Loucy (cell line): ENCODE data around the gene TPSD1.

Source experiments
- H2AFZ ChIP-seq: fragments of 200-600 bp; sonication (generic); 2 replicates; pipeline ENCODE4 v1.6.0; 2016; ENCODE audit warnings: antibody characterized with exemption, mild to moderate bottlenecking, low read length, moderate library complexity
- H3F3A ChIP-seq: fragments of 200-600 bp; 2 replicates; pipeline ENCODE4 v1.6.0; 2016; ENCODE audit warnings: antibody characterized with exemption, low read depth, mild to moderate bottlenecking
- H3K27me3 ChIP-seq: fragments of 200-600 bp; sonication (generic); 2 replicates; pipeline ENCODE4 v1.6.1; 2014; ENCODE audit warnings: low read length, mild to moderate bottlenecking; ENCODE audit not compliant: insufficient read depth, poor library complexity, severe bottlenecking
- H3K36me3 ChIP-seq: fragments of 200-600 bp; sonication (generic); 2 replicates; pipeline ENCODE4 v1.6.1; 2016; ENCODE audit warnings: low read length; ENCODE audit not compliant: insufficient read depth
- H3K4me1 ChIP-seq: fragments of 200-600 bp; sonication (generic); 2 replicates; pipeline ENCODE4 v1.5.1; 2014; ENCODE audit warnings: low read length, mild to moderate bottlenecking; ENCODE audit not compliant: insufficient read depth, poor library complexity, severe bottlenecking
- H3K4me2 ChIP-seq: fragments of 200-600 bp; sonication (generic); 2 replicates; pipeline ENCODE4 v1.6.0; 2014; ENCODE audit warnings: antibody characterized with exemption, low read length, low read depth, mild to moderate bottlenecking; ENCODE audit not compliant: poor library complexity, severe bottlenecking
- H3K4me3 ChIP-seq: fragments of 200-600 bp; sonication (generic); 2 replicates; pipeline ENCODE4 v1.5.1; 2014; ENCODE audit warnings: low read length, mild to moderate bottlenecking, mixed read lengths; ENCODE audit not compliant: poor library complexity, severe bottlenecking
- H3K79me2 ChIP-seq: fragments of 200-600 bp; sonication (generic); 2 replicates; pipeline ENCODE4 v1.6.1; 2014; ENCODE audit warnings: low read length; ENCODE audit not compliant: insufficient read depth
- H3K9ac ChIP-seq: fragments of 200-600 bp; sonication (generic); 2 replicates; pipeline ENCODE4 v1.6.0; 2014; ENCODE audit warnings: mild to moderate bottlenecking, low read depth, low read length, moderate library complexity; ENCODE audit not compliant: poor library complexity, severe bottlenecking
- H3K9me2 ChIP-seq: fragments of 200-600 bp; sonication (generic); replicated peaks from 2 replicates; pipeline ENCODE4 v1.6.1; 2016; ENCODE audit warnings: low read depth, low read length, mixed read lengths
- H3K9me3 ChIP-seq: fragments of 200-600 bp; sonication (generic); 2 replicates; pipeline ENCODE4 v1.6.1; 2014; ENCODE audit warnings: mild to moderate bottlenecking, antibody characterized with exemption, low read length, low read depth; ENCODE audit not compliant: insufficient read depth
- H4K20me1 ChIP-seq: fragments of 200-600 bp; sonication (generic); 2 replicates; pipeline ENCODE4 v1.6.0; 2014; ENCODE audit warnings: antibody characterized with exemption, low read length, mild to moderate bottlenecking; ENCODE audit not compliant: insufficient read depth, poor library complexity, severe bottlenecking
- CTCF ChIP-seq: fragments of 200-600 bp; sonication (generic); conservative IDR thresholded peaks from 2 replicates; pipeline ENCODE4 v1.5.1; 2014; ENCODE audit warnings: mild to moderate bottlenecking, antibody characterized with exemption, low read length
- EZH2phosphoT487 ChIP-seq: fragments of 200-600 bp; IDR thresholded peaks from 2 replicates; pipeline ENCODE4 v1.6.1; 2018; ENCODE audit warnings: antibody characterized with exemption, mild to moderate bottlenecking, moderate library complexity, borderline replicate concordance

Gene TPSD1

GRCh38 chr16:1281517-1281916 lies 25.6 kb downstream of the TPSD1 start:
- no peak overlapping the region for H2AFZ ChIP-seq
- H3K36me3 ChIP-seq: no peaks in the 10 kb centered on the region
- no peaks in the 10 kb centered on the region for H3K27me3 ChIP-seq
- no peak overlapping the region for H3K4me2 ChIP-seq
- no peak overlapping the region for H3K9ac ChIP-seq
- no peak overlapping the region for H3K4me3 ChIP-seq
- H3K9me3 ChIP-seq: no peaks in the 10 kb centered on the region
- no peaks in the 10 kb centered on the region for H3K4me1 ChIP-seq
- H3K79me2 ChIP-seq: no peaks in the 10 kb centered on the region
- no peaks in the 10 kb centered on the region for H3F3A ChIP-seq
- no peaks in the 10 kb centered on the region for H4K20me1 ChIP-seq
- H3K9me2 ChIP-seq: no peaks in the 10 kb centered on the region
- TF ChIP-seq EZH2phosphoT487: no peak

GRCh38 chr16:1282324-1282973 lies 26.6 kb downstream of the TPSD1 start:
- Histone ChIP-seq H3K9me3 (no peaks in the 10 kb centered on the region), H3K4me2 (no peak overlapping the region), H3K4me1 (no peaks in the 10 kb centered on the region), H3K9me2 (no peaks in the 10 kb centered on the region), H3F3A (no peaks in the 10 kb centered on the region), H3K36me3 (no peaks in the 10 kb centered on the region), H3K4me3 (no peak overlapping the region), H4K20me1 (no peaks in the 10 kb centered on the region), H3K9ac (no peak overlapping the region), H3K79me2 (no peaks in the 10 kb centered on the region), H2AFZ (no peak overlapping the region), H3K27me3 (no peaks in the 10 kb centered on the region)
- TF ChIP-seq CTCF: no peak
- no peak for TF ChIP-seq EZH2phosphoT487

GRCh38 chr16:1283296-1283695 lies 27.4 kb downstream of the TPSD1 start:
- Histone ChIP-seq H2AFZ (no peak overlapping the region), H3K4me3 (no peak overlapping the region), H4K20me1 (no peaks in the 10 kb centered on the region), H3K9me3 (no peaks in the 10 kb centered on the region), H3F3A (no peaks in the 10 kb centered on the region), H3K9me2 (no peaks in the 10 kb centered on the region), H3K79me2 (no peaks in the 10 kb centered on the region), H3K27me3 (no peaks in the 10 kb centered on the region), H3K36me3 (no peaks in the 10 kb centered on the region), H3K4me1 (no peaks in the 10 kb centered on the region), H3K9ac (no peak overlapping the region), H3K4me2 (no peak overlapping the region)
- no peak for TF ChIP-seq EZH2phosphoT487
- TF ChIP-seq CTCF: no peak
